ENCODE data around the gene PHF12.

The PHF12 gene

GRCh38 chr17:28975031-28975430, 23.7 kb upstream of the PHF12 start:
- DNase-seq (ENCODE audit: low read depth): no peak

GRCh38 chr17:28974451-28974850, 23.1 kb upstream of the PHF12 start:
- DNase-seq (ENCODE audit: low read depth): no peak

GRCh38 chr17:28973425-28973824, 22.1 kb upstream of the PHF12 start:
- no peak for DNase-seq (ENCODE audit: low read depth)

- no peak for DNase-seq (ENCODE audit: low read depth)
These were observed 21.1 kb upstream of the PHF12 start for GRCh38 chr17:28972437-28972836.

- no peak for DNase-seq (ENCODE audit: low read depth)
These were observed 19.6 kb upstream of the PHF12 start for GRCh38 chr17:28970879-28971278.

GRCh38 chr17:28969706-28970393, 18.5 kb upstream of the PHF12 start:
- DNase-seq (ENCODE audit: low read depth): no peak

GRCh38 chr17:28968914-28969295, 17.6 kb upstream of the PHF12 start:
- DNase-seq (ENCODE audit: low read depth): no peak

- DNase-seq (ENCODE audit: low read depth): no peak
These were observed 17.1 kb upstream of the PHF12 start for GRCh38 chr17:28968231-28968913.

- no peak for DNase-seq (ENCODE audit: low read depth)
These were observed 16.2 kb upstream of the PHF12 start for GRCh38 chr17:28967221-28968135.

- DNase-seq (ENCODE audit: low read depth): no peak
These were observed 12.5 kb upstream of the PHF12 start for GRCh38 chr17:28963841-28964240.

GRCh38 chr17:28963055-28963611, 11.8 kb upstream of the PHF12 start:
- no peak for DNase-seq (ENCODE audit: low read depth)

GRCh38 chr17:28961391-28961790, 10.1 kb upstream of the PHF12 start:
- DNase-seq (ENCODE audit: low read depth): no peak

GRCh38 chr17:28960256-28961061, 9.1 kb upstream of the PHF12 start:
- no peak for DNase-seq (ENCODE audit: low read depth)

GRCh38 chr17:28959471-28959871, 8.2 kb upstream of the PHF12 start:
- no peak for DNase-seq (ENCODE audit: low read depth)

- no peak for DNase-seq (ENCODE audit: low read depth)
These were observed 7.6 kb upstream of the PHF12 start for GRCh38 chr17:28958820-28959455.

- DNase-seq (ENCODE audit: low read depth): no peak
These were observed 6.7 kb upstream of the PHF12 start for GRCh38 chr17:28957992-28958355.

- DNase-seq (ENCODE audit: low read depth): no peak
These were observed 6.1 kb upstream of the PHF12 start for GRCh38 chr17:28957277-28957991.

GRCh38 chr17:28956861-28957260, 5.5 kb upstream of the PHF12 start:
- no peak for DNase-seq (ENCODE audit: low read depth)

- DNase-seq (ENCODE audit: low read depth): no peak
These were observed 4.8 kb upstream of the PHF12 start for GRCh38 chr17:28956112-28956511.

GRCh38 chr17:28955408-28955807, 4.1 kb upstream of the PHF12 start:
- DNase-seq (ENCODE audit: low read depth): no peak

GRCh38 chr17:28954886-28955285, 3.6 kb upstream of the PHF12 start:
- no peak for DNase-seq (ENCODE audit: low read depth)
